ENCODE data around the gene DCTN4.

Gene DCTN4

GRCh38 chr5:150703762-150704161 lies 55.1 kb downstream of the DCTN4 start:
- no peak overlapping the region for H3K4me3 ChIP-seq (ENCODE audit: low read depth, low read length)
- TF ChIP-seq CTCF (IDR thresholded peaks at IDR 0.05; ENCODE audit: low read depth, low read length): no peak
- H3K4me1 ChIP-seq: no peaks in the 10 kb centered on the region
- H3K27me3 ChIP-seq: no peaks in the 10 kb centered on the region
- peaks cover 5% of the 10 kb centered on the region for H3K36me3 ChIP-seq
- H3K9me3 ChIP-seq: no peaks in the 10 kb centered on the region
- DNase-seq: no peak

- peak; percentile 59 for TF ChIP-seq CTCF (IDR thresholded peaks at IDR 0.05; ENCODE audit: low read depth, low read length)
- Histone ChIP-seq H3K36me3 (peaks cover 27% of the 10 kb centered on the region), H3K4me3 (ENCODE audit: low read depth, low read length) (peak within 1 kb of the TSS; percentile 99), H3K9me3 (no peaks in the 10 kb centered on the region), H3K4me1 (no peaks in the 10 kb centered on the region), H3K27me3 (no peaks in the 10 kb centered on the region)
- DNase-seq: peak; percentile 91
Measured at GRCh38 chr5:150700594-150701377, 58.0 kb downstream of the DCTN4 start, which contains the start of gene RBM22. RBM22 (minus strand) TSS chr5:150701062; CDS start chr5:150700985, 77 bp downstream.

GRCh38 chr5:150700246-150700593 lies 58.6 kb downstream of the DCTN4 start:
- H3K27me3 ChIP-seq: no peaks in the 10 kb centered on the region
- no peaks in the 10 kb centered on the region for H3K9me3 ChIP-seq
- peaks cover 32% of the 10 kb centered on the region for H3K36me3 ChIP-seq
- no peaks in the 10 kb centered on the region for H3K4me1 ChIP-seq
- H3K4me3 ChIP-seq (ENCODE audit: low read depth, low read length): peak overlapping the region; percentile 99
- no peak for TF ChIP-seq CTCF (IDR thresholded peaks at IDR 0.05; ENCODE audit: low read depth, low read length)
- no peak for DNase-seq

- Histone ChIP-seq H3K4me1 (no peaks in the 10 kb centered on the region), H3K36me3 (peaks cover 81% of the 10 kb centered on the region), H3K27me3 (no peaks in the 10 kb centered on the region), H3K4me3 (ENCODE audit: low read depth, low read length) (no peak overlapping the region), H3K9me3 (no peaks in the 10 kb centered on the region; the same call in 1 of the 2 replicates)
- no peak for TF ChIP-seq CTCF (IDR thresholded peaks at IDR 0.05; ENCODE audit: low read depth, low read length)
- DNase-seq: no peak
Measured at GRCh38 chr5:150694612-150695011, 64.2 kb downstream of the DCTN4 start.

GRCh38 chr5:150692276-150692675 lies 66.5 kb downstream of the DCTN4 start:
- no peaks in the 10 kb centered on the region; the same call in 1 of the 2 replicates for H3K9me3 ChIP-seq
- H3K36me3 ChIP-seq: peaks cover 69% of the 10 kb centered on the region
- no peak for TF ChIP-seq CTCF (IDR thresholded peaks at IDR 0.05; ENCODE audit: low read depth, low read length)
- no peaks in the 10 kb centered on the region for H3K4me1 ChIP-seq
- no peak for DNase-seq
- no peaks in the 10 kb centered on the region for H3K27me3 ChIP-seq
- H3K4me3 ChIP-seq (ENCODE audit: low read depth, low read length): no peak overlapping the region

- Histone ChIP-seq H3K9me3 (no peaks in the 10 kb centered on the region; the same call in 1 of the 2 replicates), H3K4me3 (ENCODE audit: low read depth, low read length) (no peak overlapping the region), H3K4me1 (no peaks in the 10 kb centered on the region), H3K36me3 (peaks cover 54% of the 10 kb centered on the region), H3K27me3 (no peaks in the 10 kb centered on the region)
- no peak for TF ChIP-seq CTCF (IDR thresholded peaks at IDR 0.05; ENCODE audit: low read depth, low read length)
- no peak for DNase-seq
Measured at GRCh38 chr5:150690760-150691159, 68.1 kb downstream of the DCTN4 start.

All from BE2C (cell line).